Mesothelial cell of epicardium (in vitro differentiated cells): ENCODE data around the gene CLCN5. TPM values are rescaled to one million over a fixed set of nuclear protein-coding genes. Genes with fewer than 3 reads are reported as not detected.

Experiments
- DNase-seq, 2 experiments: peaks; one replicate each; pipeline ENCODE4 v3.0.0; 2021; ENCODE audit warnings: low spot score in 2 of 2; ENCODE audit not compliant: unreplicated experiment in 2 of 2
- H3K27ac Mint-ChIP-seq: 2 replicates; pipeline ENCODE4 v1.8.0; 2021; ENCODE audit warnings: mixed read lengths
- H3K27me3 Mint-ChIP-seq: 2 replicates; pipeline ENCODE4 v1.8.0; 2021; ENCODE audit warnings: low read depth, mixed read lengths
- H3K36me3 Mint-ChIP-seq: 2 replicates; pipeline ENCODE4 v1.8.0; 2021; ENCODE audit warnings: mixed read lengths
- H3K4me1 Mint-ChIP-seq: 2 replicates; pipeline ENCODE4 v1.8.0; 2021; ENCODE audit warnings: mixed read lengths
- H3K4me3 Mint-ChIP-seq: 2 replicates; pipeline ENCODE4 v1.8.0; 2021; ENCODE audit warnings: mild to moderate bottlenecking, moderate library complexity, mixed read lengths
- H3K9me3 Mint-ChIP-seq: 2 replicates; pipeline ENCODE4 v1.8.0; 2021; ENCODE audit warnings: mixed read lengths
- CTCF ChIP-seq: fragments of 200-600 bp; sonication (generic); IDR thresholded peaks from one replicate; pipeline ENCODE4 v1.5.0; 2021; ENCODE audit warnings: antibody characterized with exemption; ENCODE audit not compliant: unreplicated experiment
- total RNA-seq: library from RNA; stranded (reverse); gene quantifications from 3 replicates; pipeline ENCODE4 v1.2.1, GENCODE V29; 2021

Gene CLCN5
- total RNA-seq, 1 donor from 2014 or later, result 52.0 TPM

- no peak overlapping the region for H3K4me3 Mint-ChIP-seq
- peaks cover 16% of the 10 kb centered on the region for H3K9me3 Mint-ChIP-seq
- H3K36me3 Mint-ChIP-seq, result peaks cover 4% of the 10 kb centered on the region
- H3K27ac Mint-ChIP-seq, result no peak overlapping the region
- H3K27me3 Mint-ChIP-seq, result no peaks in the 10 kb centered on the region
- no peak for DNase-seq
- TF ChIP-seq CTCF, result no peak
- H3K4me1 Mint-ChIP-seq, result peaks cover 13% of the 10 kb centered on the region
These were observed 54.3 kb downstream of the CLCN5 start for GRCh38 chrX:49976682-49977197.

GRCh38 chrX:49977319-49978090, 55.1 kb downstream of the CLCN5 start:
- peaks cover 4% of the 10 kb centered on the region for H3K36me3 Mint-ChIP-seq
- peaks cover 12% of the 10 kb centered on the region for H3K9me3 Mint-ChIP-seq
- no peak for TF ChIP-seq CTCF
- no peak for DNase-seq
- no peak overlapping the region for H3K4me3 Mint-ChIP-seq
- no peak overlapping the region for H3K27ac Mint-ChIP-seq
- H3K4me1 Mint-ChIP-seq, result peaks cover 13% of the 10 kb centered on the region
- no peaks in the 10 kb centered on the region for H3K27me3 Mint-ChIP-seq

- no peak for DNase-seq
- H3K4me3 Mint-ChIP-seq, result no peak overlapping the region
- H3K4me1 Mint-ChIP-seq, result peaks cover 13% of the 10 kb centered on the region
- H3K9me3 Mint-ChIP-seq, result peaks cover 12% of the 10 kb centered on the region
- H3K27ac Mint-ChIP-seq, result no peak overlapping the region
- no peaks in the 10 kb centered on the region for H3K27me3 Mint-ChIP-seq
- H3K36me3 Mint-ChIP-seq, result peaks cover 4% of the 10 kb centered on the region
- TF ChIP-seq CTCF, result no peak
These were observed 55.8 kb downstream of the CLCN5 start for GRCh38 chrX:49978176-49978575.

GRCh38 chrX:49986058-49986457, 63.7 kb downstream of the CLCN5 start:
- Mint-ChIP-seq H3K4me3 (no peak overlapping the region), H3K9me3 (peaks cover 20% of the 10 kb centered on the region), H3K36me3 (no peaks in the 10 kb centered on the region), H3K27ac (no peak overlapping the region), H3K4me1 (peaks cover 12% of the 10 kb centered on the region), H3K27me3 (no peaks in the 10 kb centered on the region)
- no peak for TF ChIP-seq CTCF
- no peak for DNase-seq

GRCh38 chrX:49987651-49988050, 65.3 kb downstream of the CLCN5 start:
- TF ChIP-seq CTCF, result no peak

More at GRCh38 chrX:49987651-49988050, 65.3 kb downstream of the CLCN5 start:
- peaks cover 15% of the 10 kb centered on the region for H3K4me1 Mint-ChIP-seq
- H3K27ac Mint-ChIP-seq, result no peak overlapping the region
- H3K4me3 Mint-ChIP-seq, result no peak overlapping the region
- DNase-seq, result no peak
- no peaks in the 10 kb centered on the region for H3K27me3 Mint-ChIP-seq
- no peaks in the 10 kb centered on the region for H3K36me3 Mint-ChIP-seq
- peaks cover 25% of the 10 kb centered on the region for H3K9me3 Mint-ChIP-seq
